Spleen (tissue), 11 donors: Measurements from ENCODE around the gene NSFL1C. TPM values are rescaled to one million over a fixed set of nuclear protein-coding genes. Genes with fewer than 3 reads are reported as not detected.
A peak's percentile ranks its signal among the peaks of the same experiment; 100 is the strongest.

ENCODE experiments used
- DNase-seq: peaks from one replicate; pipeline ENCODE4 v3.0.0-alpha.2; 2020
- H3K27ac ChIP-seq, 8 donors: fragments of 200-600 bp; sonication (generic) in 7 of 8; 1 replicate in 4 of 8; 2 replicates in 4 of 8; pipeline versions ENCODE4 v1.5.0 to v1.8.0; 2016 to 2021; ENCODE audit warnings: inconsistent platforms in 4 of 8, mild to moderate bottlenecking in 4 of 8, moderate library complexity in 1 of 8
- H3K27me3 ChIP-seq, 7 donors: fragments of 200-600 bp; sonication (generic) in 6 of 7; replicated peaks in 1 of 7; 1 replicate in 4 of 7; 2 replicates in 3 of 7; pipeline versions ENCODE4 v1.5.0 to v1.8.0; 2016 to 2021; ENCODE audit warnings: inconsistent platforms in 3 of 7, mild to moderate bottlenecking in 1 of 7
- H3K36me3 ChIP-seq, 6 donors: fragments of 200-600 bp; sonication (generic) in 5 of 6; 1 replicate in 4 of 6; 2 replicates in 2 of 6; pipeline versions ENCODE4 v1.5.0 to v1.8.0; 2016 to 2021; ENCODE audit warnings: inconsistent platforms in 2 of 6
- H3K4me1 ChIP-seq, 6 donors: fragments of 200-600 bp; sonication (generic) in 5 of 6; 1 replicate in 3 of 6; 2 replicates in 3 of 6; pipeline versions ENCODE4 v1.5.0 to v1.8.0; 2016 to 2021; ENCODE audit warnings: inconsistent platforms in 3 of 6
- H3K4me3 ChIP-seq, 8 donors: fragments of 200-600 bp; sonication (generic) in 7 of 8; 1 replicate in 4 of 8; 2 replicates in 4 of 8; pipeline versions ENCODE4 v1.5.0 to v1.8.0; 2016 to 2021; ENCODE audit warnings: inconsistent platforms in 4 of 8, mild to moderate bottlenecking in 4 of 8, moderate library complexity in 2 of 8
- H3K9me3 ChIP-seq, 8 donors: fragments of 200-600 bp; sonication (generic) in 7 of 8; 1 replicate in 4 of 8; 2 replicates in 4 of 8; pipeline versions ENCODE4 v1.5.0 to v1.8.0; 2016 to 2021; ENCODE audit warnings: inconsistent platforms in 4 of 8
- CTCF ChIP-seq, 11 experiments: fragments of 200-600 bp in 7 of 11; fragments of 450-650 bp in 4 of 11; sonication (generic) in 4 of 11; IDR thresholded peaks in 8 of 11; conservative IDR thresholded peaks in 3 of 11; 1 replicate in 7 of 11; 2 replicates in 4 of 11; pipeline versions ENCODE4 v1.4.0 to v1.8.0; 2016 to 2021; ENCODE audit warnings: antibody characterized with exemption in 11 of 11, inconsistent platforms in 4 of 11, mild to moderate bottlenecking in 1 of 11
- POLR2A ChIP-seq, 3 donors: fragments of 450-650 bp; IDR thresholded peaks; one replicate each; pipeline ENCODE4 v1.5.1; 2017; ENCODE audit warnings: antibody characterized with exemption in 3 of 3, mild to moderate bottlenecking in 1 of 3
- POLR2AphosphoS5 ChIP-seq, 3 donors: sonication (generic); formaldehyde crosslinking; IDR thresholded peaks; one replicate each; pipeline ENCODE4 v1.5.1; 2017; ENCODE audit warnings: antibody characterized with exemption in 3 of 3
- WGBS, 5 donors: extraction: QIAGEN DNeasy Blood & Tissue Kit in 3 of 5; methylation state at CpG; one replicate each; pipeline versions ENCODE4 v1.1.5 to v1.1.7; 2013 to 2018; 5-methylcytosine and 5-hydroxymethylcytosine counted together
- intact Hi-C: fragments of 100-400 bp; cut with DNase I; formaldehyde crosslinking; loops from one replicate; pipeline ENCODE4 v1.15.0; 2023; ENCODE audit warnings: low total_unique reads
- polyA plus RNA-seq, 3 donors: library from polyadenylated mRNA; stranded (reverse); fragments of 200-250 nt; gene quantifications; one replicate each; pipeline ENCODE4 v1.2.1, GENCODE V29; 2013
- total RNA-seq, 7 donors: library from RNA; depleted of rRNA in 3 of 7; stranded (reverse); fragments of >200 nt in 3 of 7; fragmentation: NEBNext Ultra II Directional in 4 of 7; extraction: Animal tissue kit (Norgen Biotek cat#: 25700) in 4 of 7; gene quantifications; one replicate each; pipeline versions ENCODE4 v1.1.0 to v1.2.1, GENCODE V29; 2016 to 2021
- donor health status: healthy with polysubstance abuse.
- donor health status: DM: no; HTN: no; CAD: no; lungs with moderate emphysema.
- donor health status: DM: no; HTN: no; CAD: no.
- donor health status: Bipolar disorder and iron deficiency.
- donor health status: healthy.
- donor health status: DM: no; HTN: no; CAD: no.
- donor health status: DM: yes; HTN: yes; CAD: no.

Gene NSFL1C
- total and polyA plus RNA-seq, 10 donors: 37.1 to 88.5 (median 66.3) TPM

- no peak for DNase-seq
- H3K4me1 ChIP-seq: peaks cover 0 to 11% (median 6%) of the 10 kb centered on the region in 6 donors
- H3K9me3 ChIP-seq: peaks cover 0 to 5% (median 0%) of the 10 kb centered on the region in 8 donors
- peaks cover 0 to 11% (median 0%) of the 10 kb centered on the region in 7 donors for H3K27me3 ChIP-seq
- TF ChIP-seq CTCF (IDR thresholded peaks at IDR 0.05 in 8 of 11, conservative IDR thresholded peaks at IDR 0.05 in 3 of 11): no peak
- no peak for TF ChIP-seq POLR2AphosphoS5 (IDR thresholded peaks at IDR 0.05)
- no peak for TF ChIP-seq POLR2A (IDR thresholded peaks at IDR 0.05)
- intact Hi-C loops: no loop called here
- no peak overlapping the region for H3K4me3 ChIP-seq
- no peak overlapping the region for H3K27ac ChIP-seq
- H3K36me3 ChIP-seq: no peaks in the 10 kb centered on the region
- WGBS, 5 donors: 66 to 88% (median 84%) methylated on average over 3 of the region's 3 CpGs
Observed at GRCh38 chr20:1507276-1507675, 40.6 kb upstream of the NSFL1C start.

GRCh38 chr20:1505871-1506270, 39.2 kb upstream of the NSFL1C start:
- Histone ChIP-seq H3K4me1 (peaks cover 0 to 11% (median 6%) of the 10 kb centered on the region in 6 donors), H3K27ac (no peak overlapping the region), H3K4me3 (no peak overlapping the region), H3K36me3 (no peaks in the 10 kb centered on the region), H3K9me3 (peaks cover 0 to 5% (median 0%) of the 10 kb centered on the region in 8 donors), H3K27me3 (peaks cover 0 to 18% (median 0%) of the 10 kb centered on the region in 7 donors)
- WGBS, 5 donors: 62 to 100% (median 92%) methylated on average over 1 of the region's 1 CpG
- TF ChIP-seq POLR2A (IDR thresholded peaks at IDR 0.05): no peak
- TF ChIP-seq POLR2AphosphoS5 (IDR thresholded peaks at IDR 0.05): no peak
- TF ChIP-seq CTCF (IDR thresholded peaks at IDR 0.05 in 8 of 11, conservative IDR thresholded peaks at IDR 0.05 in 3 of 11): no peak
- DNase-seq: no peak
- intact Hi-C loops: no loop called here

- WGBS, 5 donors: 71 to 97% (median 84%) methylated on average over 3 of the region's 3 CpGs
- intact Hi-C loops: no loop called here
- H3K27me3 ChIP-seq: peaks cover 0 to 23% (median 0%) of the 10 kb centered on the region in 7 donors
- H3K4me3 ChIP-seq: no peak overlapping the region
- H3K27ac ChIP-seq: no peak overlapping the region
- H3K36me3 ChIP-seq: no peaks in the 10 kb centered on the region
- H3K4me1 ChIP-seq: peaks cover 0 to 11% (median 6%) of the 10 kb centered on the region in 6 donors
- H3K9me3 ChIP-seq: peaks cover 0 to 5% (median 0%) of the 10 kb centered on the region in 8 donors
- DNase-seq: no peak
- TF ChIP-seq POLR2AphosphoS5 (IDR thresholded peaks at IDR 0.05): no peak
- TF ChIP-seq POLR2A (IDR thresholded peaks at IDR 0.05): no peak
- no peak for TF ChIP-seq CTCF (IDR thresholded peaks at IDR 0.05 in 8 of 11, conservative IDR thresholded peaks at IDR 0.05 in 3 of 11)
Observed at GRCh38 chr20:1505361-1505760, 38.7 kb upstream of the NSFL1C start.

GRCh38 chr20:1503564-1504227, 37.0 kb upstream of the NSFL1C start:
- Histone ChIP-seq H3K9me3 (peaks cover 0 to 5% (median 0%) of the 10 kb centered on the region in 8 donors), H3K27me3 (peaks cover 0 to 39% (median 0%) of the 10 kb centered on the region in 7 donors), H3K36me3 (no peaks in the 10 kb centered on the region), H3K4me1 (peaks cover 0 to 11% (median 6%) of the 10 kb centered on the region in 6 donors), H3K27ac (no peak overlapping the region), H3K4me3 (no peak overlapping the region)
- intact Hi-C loops: no loop called here
- TF ChIP-seq POLR2AphosphoS5 (IDR thresholded peaks at IDR 0.05) (peak in 1 of 3 donors; percentile 80), POLR2A (IDR thresholded peaks at IDR 0.05) (no peak), CTCF (IDR thresholded peaks at IDR 0.05 in 8 of 11, conservative IDR thresholded peaks at IDR 0.05 in 3 of 11) (peak; percentile 92 to 99 (median 98))
- peak; percentile 87 for DNase-seq
- 2 to 4% (median 2%) methylated on average over 8 of the region's 8 CpGs for WGBS, 5 donors
